HG03571 (cell line): ENCODE measurements around the gene SIAH3.

Experiments
- ATAC-seq: cut with Tn5 transposase; IDR thresholded peaks from one replicate; pipeline ENCODE4 v1.9.1; 2021; ENCODE audit not compliant: unreplicated experiment

Gene SIAH3

DNA sequence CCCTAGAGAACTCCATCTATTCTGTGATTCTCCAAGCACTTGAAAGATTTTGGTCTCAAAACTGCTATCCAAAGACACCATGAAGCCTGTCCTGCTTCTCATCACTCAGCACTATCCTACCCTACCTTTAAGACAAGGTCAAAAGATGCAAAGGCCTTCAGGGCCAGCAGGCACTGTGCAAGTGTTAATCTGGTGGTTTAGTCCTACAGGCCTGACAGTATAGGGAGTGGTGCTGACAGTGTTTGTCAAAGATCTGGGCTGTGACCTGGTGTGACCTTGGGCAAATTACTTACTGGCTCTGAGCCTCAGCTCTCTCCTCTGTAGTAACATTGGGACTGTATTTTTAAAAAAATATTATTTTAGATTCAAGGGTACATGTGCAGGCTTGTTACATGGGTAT lies 28.0 kb downstream of the SIAH3 start:
- no peak for ATAC-seq

DNA sequence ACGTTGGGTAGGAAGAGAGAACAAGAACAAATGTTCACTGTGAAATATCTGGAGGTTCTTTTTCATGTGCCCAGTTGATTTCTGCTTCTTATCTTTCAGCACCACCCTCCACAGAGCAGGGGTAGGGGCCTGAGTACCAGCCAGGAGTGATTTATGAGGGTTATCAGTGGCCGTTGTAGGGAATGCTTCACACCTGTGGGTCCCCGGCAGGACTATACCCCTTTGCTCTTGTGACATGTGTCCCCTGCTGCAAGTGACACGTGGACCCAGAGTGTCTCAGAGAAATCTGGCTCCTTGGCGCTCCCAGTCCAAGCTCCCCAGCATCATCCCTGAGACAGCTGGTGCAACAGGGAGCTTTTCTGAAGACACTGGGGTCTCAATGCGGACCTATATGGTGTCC lies 29.7 kb downstream of the SIAH3 start:
- no peak for ATAC-seq

DNA sequence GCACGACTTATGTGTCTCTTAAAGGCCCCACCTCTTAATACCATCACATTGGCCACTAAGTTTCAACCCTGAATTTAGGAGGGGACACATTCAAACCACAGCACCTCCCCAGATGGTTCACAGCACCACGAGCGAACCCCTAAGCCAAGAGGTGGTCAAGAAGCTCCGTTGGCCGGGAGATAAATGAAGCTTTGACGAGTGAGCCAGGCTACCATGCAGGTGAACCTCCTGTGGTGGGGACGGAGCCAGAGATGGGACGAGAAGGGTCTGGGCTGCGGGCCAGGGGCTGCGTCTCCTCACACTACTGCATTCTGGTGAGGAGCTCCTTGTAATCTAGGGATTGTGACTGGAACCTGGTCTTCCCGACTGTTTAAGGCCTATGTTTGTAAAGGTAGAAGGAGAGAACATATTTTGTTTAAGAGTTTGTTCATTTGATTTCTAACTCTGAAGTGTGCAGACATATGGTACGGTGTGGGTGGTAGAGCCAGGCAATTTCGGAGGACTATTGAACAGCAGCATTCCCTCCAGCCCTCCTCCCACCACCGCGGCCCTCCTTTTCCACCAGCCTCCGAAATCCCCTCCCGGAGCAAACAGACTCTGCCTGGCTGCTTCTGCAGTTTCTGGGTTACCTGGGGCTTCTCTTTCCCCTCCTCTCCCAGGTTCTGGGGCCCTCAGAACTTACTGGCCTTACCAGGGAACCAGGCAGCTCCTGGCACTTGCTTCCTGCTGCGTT lies 31.3 kb downstream of the SIAH3 start:
- no peak for ATAC-seq

DNA sequence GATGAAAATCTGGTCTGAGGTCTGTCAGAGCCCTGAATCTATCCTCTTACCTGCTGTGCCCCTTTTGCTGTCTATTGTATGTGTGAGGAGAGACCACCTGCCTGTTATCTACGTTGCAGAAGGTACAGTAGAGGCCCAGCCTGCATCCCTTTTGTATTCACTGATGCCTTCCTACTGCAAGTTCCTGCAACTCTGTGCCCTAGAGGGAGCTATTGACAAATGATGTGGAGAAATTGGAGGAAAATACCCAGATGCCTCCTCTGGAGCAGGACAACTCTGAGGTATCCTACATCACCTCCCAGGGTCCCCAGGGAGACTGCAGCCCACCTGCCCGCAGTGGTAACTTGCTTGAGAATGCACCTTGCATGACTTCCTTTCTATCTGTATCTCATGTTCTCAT lies 33.7 kb downstream of the SIAH3 start:
- ATAC-seq, result no peak

DNA sequence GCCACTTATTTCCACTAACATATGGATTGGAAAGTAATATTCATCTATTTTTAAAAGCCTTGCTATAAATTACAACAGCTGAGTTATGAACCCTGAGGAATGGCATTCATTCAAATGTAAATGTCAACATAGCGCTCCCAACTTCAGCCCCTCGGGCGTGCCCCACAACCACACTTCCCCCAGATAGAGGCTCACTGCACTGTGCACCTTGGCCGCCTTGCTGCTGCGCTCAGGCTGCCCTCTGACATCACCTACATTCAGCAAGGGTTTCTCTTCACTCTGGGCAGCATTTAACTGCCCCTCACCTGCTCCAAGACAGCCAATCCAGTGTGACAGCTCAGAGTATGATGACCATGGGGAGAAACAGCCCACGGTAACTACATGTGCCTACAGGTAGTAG lies 35.1 kb downstream of the SIAH3 start:
- no peak for ATAC-seq

DNA sequence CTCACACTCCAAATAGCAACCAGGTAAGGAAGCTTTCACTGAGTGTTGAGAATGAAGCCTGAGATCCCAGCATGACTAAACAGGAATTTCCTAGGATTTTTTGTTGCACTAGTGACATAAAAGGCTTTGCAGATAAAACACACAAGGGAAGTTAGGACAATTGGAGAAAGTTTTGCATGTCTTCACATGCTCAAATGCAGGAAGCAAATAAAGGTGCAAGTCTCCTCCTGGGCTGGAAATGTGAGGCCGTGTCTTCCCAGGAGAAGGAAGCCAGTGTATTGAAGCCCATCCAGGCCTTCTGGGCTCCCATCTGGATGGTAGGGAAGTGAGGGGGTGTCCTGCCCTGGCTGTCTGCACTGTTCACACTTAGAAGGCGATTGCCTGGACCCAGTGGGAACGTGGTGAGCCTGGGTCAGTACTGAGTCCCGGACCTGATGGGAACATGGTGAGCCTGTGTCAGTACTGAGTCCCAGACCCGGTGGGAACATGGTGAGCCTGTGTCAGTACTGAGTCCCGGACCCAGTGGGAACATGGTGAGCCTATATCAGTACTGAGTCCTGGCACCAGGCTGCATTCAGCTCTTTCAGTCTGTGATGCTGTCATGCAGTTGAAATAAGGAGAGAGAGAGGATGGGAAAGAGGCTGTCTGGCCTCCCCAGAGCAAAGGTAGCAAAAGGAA lies 38.7 kb downstream of the SIAH3 start:
- ATAC-seq, result no peak

DNA sequence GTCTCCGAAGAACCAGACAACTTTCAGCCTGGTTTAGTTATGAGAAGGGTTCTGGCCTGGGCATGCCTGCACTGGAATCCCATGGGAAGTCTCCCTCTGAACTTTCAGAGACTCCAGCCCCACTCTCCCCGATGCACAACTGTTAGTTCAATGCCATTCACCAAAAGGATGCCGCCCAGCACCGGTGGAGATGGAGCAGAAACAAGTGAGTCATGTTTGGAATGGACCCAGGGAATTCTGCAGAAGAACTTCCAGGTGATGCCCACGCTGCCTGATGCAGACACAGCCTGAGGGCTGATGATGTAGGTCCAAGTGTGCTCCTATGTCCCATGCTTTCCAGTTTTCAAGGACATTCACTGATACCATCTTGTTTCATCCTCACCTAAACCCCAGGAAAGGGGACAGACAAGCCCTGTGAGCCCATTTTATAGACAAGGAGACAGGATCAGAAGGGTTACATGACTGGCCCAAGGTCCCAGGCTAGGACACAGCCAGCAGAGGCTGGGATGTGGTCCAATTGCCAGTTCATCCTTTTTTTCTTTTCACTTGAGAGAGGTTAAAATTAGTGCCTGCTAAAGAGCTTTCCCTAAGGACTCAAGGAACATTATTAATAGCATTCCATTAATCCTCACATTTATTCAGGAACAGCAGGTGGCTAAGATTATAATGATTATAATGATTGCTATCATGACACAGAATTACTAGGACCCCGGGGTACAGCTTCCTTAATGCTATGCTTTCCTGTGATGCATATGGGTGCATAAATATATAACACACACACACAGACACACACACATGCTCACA lies 39.5 kb downstream of the SIAH3 start:
- no peak for ATAC-seq

DNA sequence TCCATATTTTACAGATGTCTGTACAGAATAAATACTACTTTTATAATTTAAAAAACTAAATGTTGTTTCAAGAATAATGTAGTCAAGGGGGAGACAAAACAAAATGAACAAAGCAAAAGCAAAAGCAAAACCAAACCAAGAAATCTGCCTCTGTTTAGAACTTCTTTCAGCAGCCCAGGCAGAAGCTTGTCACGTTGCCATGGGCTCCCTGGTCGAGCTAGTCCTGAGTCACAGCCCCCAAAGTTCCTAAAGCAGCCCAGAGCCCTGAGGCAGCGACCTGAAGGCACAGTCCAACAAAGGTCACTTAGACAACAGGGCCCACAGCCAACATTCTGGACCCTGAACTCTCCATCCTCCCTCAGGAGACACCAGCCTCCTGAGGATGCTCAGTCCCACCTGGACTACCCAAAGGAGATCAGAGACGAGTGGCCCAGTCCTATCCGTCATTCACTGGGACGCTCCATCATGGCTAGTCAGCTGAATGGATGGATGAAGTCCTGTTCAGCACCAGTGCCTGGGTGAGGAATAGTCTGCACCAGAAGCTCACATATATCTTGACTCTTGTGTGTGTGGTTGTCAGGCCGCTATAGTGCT lies 41.7 kb downstream of the SIAH3 start:
- ATAC-seq, result no peak

DNA sequence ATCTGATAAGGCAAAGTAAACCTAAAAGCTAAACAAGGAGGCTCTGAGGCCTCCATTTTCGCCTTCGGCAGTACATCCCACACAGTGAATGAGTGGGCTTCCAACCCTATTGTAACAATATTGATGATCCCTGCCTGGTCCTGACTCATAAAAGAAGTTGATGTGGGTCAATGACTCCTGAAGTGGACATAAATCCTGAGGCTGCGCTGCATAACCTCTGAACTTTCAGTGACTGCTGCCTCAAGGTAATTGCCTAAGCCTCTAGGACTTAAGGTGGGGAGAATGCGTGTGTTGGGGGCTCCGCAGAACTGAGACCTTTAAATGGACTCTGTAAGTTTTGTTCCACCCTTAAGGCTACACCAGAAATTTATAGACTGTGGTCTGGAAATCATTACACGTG lies 42.6 kb downstream of the SIAH3 start:
- ATAC-seq, result no peak

DNA sequence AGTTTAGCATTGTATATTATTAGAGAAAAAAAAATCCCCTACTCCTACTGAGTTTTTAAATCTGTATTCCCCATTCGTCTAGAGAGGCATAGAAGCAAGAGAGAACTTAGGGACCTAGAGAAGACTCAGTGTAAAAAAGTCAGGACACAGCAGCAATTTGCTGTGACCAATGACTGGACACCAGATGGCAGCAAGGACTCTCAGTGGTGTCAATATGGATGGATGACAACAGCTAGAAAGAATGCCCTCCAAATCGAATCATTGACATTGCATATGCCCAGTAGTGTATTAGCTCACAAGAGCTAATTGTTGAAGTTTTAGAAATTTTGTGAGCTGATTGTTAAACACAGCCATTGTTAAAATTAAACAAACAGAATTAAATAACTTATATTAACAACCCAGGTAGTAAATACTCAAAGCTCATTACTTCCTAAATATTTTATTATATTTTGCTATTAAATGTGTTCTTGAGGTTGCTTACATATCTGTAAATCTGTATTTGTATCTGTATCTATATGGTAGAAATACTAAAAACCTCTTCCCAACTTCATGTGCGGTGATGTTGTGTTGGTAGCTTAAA lies 43.9 kb downstream of the SIAH3 start:
- ATAC-seq, result no peak

DNA sequence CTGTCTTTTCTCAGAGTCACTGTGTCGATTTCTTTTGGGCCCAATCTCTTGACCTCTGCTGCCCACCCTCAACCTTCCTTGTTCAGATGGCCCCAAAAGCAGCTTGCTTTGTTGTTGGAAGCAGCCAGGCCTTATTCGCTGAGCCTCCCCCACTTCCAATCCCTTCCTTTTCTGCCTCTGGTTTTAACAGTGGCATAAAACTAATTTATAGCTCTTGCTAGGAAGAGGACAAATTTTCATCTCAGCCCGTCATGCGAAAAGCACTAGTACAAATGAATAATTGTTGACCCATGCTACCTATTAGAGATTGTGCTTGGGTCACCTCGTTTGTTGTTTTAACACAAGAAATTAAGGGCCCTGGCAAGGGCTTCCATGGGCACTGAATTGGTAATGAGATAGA lies 51.1 kb downstream of the SIAH3 start:
- ATAC-seq, result no peak

DNA sequence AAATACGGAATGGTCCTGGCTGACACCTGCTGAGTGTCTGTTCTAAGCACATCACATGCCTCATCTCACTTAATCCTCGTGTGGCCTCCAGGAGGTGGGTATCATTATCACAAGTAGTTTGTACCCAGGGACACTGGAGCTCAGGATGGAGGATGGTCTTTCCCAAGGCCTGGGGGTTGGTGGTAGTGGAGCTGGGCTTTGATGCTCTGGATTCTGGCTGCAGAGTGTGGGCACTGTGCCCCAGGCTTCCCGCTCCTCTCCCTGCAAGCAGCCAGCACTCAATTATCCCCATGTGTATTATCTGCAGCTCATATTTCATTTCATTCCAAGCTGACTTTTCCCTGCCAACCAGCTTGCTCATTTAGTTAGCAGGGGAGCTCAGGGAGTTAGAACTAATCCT lies 52.1 kb downstream of the SIAH3 start:
- no peak for ATAC-seq

DNA sequence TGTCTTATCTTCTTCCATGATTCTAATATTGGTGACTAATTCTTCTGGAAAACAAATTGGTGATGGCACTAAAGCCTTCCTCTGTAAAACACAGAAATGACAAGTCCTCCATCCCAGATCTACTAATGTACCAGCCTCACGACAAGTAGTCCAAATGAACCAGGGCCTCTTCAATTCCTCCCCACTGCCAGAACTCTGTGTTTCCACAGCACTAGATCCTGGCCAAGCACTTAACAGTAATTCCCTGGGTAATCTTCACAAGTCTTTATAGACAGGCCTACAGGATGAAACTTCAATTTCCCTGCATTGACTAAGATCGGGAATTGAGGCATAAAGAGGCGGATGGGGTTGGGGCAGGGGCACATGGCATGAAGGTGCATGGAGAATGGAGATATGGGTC lies 52.7 kb downstream of the SIAH3 start:
- no peak for ATAC-seq

DNA sequence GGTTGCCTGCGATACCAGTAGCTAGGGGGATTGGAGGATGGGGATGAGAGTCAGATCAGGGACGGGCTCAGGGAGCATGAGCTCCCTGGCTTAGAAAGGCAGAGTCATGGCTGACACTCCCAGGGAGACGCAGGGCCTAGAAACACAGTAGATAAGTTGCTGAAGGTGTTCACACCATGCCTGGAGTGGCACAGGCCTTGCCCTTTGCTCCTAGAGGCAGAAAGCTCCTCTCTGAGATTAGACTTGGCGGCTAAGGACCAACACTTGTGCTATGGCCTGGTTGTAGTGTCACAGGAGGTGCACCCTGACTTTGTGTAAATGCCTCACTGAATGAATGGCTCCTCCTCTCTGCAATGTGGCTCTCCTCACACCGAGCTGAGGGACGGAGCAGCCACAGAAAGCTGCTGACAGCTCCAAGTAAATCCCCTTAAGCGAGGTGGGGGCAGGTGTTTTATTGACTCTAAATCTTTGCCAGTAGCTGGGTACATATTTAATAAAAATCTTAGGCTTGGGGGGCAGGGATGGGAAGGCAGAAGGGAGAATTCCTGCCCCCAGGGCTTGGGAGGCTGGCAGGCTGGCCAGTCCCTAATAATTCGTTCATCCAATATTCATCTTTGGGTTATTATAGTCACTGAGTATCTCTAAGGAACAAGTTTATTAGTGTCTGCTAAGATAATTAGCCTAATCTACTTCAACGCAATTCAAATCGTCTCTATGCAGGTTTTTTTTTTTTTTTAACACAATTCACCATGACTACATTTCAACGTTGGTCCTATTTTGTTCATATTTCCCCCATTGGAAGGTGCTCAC lies 54.9 kb downstream of the SIAH3 start:
- ATAC-seq, result no peak

DNA sequence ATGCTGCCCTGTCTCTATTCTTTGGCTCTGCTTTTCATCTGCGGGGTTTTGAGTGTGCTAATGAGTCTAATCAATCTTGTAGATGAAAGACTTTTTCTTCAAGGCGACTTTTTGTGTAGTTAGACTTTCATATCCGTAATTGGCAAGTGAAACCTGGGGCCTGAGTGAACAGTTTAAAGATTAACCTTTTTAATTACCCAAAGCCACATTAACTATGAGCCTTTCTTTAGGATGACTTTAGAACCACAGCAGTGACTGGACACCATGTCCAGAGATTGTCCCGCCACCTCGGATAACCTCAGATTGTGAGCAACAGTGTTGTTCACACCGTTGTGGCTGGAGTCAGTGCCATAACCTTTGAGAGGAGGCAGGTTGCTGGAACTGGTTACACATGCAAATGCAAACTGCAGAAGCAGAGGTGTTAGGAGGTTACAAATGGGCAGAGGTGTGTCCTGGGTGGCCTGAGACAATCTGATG lies 58.7 kb downstream of the SIAH3 start:
- no peak for ATAC-seq

DNA sequence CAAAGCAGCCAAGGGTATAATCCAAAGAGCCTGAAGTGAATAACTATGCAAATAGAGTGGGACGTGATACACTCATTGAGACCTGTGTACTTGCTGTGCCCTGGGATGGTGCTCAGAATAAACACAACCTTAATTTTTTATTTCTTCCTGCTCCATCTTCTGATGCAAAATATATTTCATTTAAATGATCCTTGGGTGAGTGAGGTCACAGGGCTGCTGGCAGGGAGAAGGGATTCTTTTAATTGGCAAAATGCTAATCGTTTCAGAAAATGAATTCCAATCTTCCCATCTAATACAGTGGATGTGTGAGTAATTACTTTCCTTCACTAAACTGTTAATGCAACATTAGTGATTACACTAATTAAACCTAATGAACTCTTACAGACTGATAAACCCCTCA lies 63.5 kb downstream of the SIAH3 start:
- no peak for ATAC-seq

DNA sequence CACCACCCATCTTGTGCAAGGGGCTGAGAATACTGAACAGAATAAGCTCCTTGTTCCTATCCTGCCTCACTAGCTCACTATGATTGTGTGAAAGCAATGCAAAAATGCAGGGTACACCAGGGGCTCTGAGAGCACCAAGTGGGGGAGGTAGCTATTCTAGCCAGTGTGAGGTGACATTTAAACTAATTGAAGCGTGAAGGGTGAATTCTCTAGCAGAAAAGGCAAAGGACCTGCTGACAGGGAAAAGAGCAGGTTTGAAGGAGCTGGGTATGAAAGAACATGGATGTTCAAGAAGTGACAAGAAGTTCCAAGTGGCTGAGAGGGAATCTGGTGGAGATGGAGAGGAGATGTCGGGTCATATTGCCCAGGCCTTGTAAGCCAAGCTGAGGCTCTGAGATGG lies 64.2 kb downstream of the SIAH3 start:
- ATAC-seq, result no peak

DNA sequence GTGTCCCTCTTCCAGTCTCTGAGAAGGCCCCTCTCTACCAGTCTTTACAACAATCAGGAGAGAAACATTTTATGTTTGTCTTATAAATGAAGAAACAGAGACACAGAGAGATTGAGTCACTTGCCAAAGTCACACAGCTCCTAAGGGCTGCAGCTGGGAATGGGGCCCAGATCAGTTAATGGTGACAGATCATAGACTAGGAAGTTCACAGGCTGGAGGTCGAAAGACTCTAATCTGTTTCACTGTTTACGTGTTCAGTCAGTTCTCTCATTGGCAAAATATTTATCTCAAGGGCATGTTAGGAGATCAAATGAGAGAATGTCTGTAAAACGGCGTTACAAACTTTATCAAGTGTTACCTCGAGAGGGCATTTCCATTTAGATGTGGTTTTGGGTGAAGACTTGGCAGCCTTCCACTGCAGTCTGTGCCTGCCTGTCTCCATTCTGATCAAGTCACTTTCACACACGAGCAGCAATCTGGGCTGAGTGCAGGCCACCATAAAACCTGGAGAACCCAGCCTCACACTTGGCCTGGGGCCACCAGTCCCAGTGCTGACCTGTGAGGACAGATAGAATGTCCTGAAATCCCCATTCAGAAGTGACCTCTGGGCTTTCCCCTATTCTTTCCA lies 65.1 kb downstream of the SIAH3 start:
- no peak for ATAC-seq

DNA sequence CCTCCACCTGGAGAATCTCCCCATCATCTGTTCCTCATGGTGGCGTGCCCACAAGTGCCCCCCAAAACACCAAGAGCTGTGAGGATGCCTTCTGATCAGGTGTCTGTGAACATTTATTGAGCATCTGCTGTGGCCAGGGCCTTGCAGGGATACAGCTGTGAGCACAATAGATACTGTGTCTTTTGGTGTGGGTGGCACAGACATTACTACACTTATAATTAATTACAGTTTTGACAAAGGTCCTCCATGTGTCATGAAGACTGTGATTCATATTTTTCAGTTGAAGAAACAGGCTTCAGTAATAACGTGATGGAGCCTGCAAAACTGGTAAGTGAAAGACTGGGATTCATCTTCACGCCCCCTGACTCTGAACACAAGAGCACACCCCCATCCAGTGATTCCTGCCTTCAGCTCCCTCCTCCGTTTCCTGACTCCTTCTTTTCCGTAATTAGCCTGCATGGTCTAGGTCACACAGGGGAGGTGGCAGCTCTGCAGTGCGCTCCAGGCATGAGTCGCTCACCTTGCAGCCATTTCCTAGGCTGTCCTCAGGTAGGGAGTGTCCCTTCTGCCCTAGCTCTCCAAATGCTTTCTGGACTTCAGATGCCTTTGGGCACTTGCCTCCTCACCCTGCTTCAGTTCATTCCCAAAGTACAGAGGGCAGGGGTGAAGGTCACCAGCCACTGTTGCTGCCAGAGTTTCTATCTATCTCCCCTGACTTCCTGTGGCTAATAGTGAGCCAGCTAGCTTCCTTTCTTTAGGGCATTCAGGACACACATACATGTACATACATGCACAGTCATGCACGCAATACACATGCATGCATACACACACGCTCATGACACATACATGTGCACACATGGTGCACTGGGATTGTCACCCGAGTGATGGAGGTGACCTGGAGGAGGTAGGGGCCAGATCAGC lies 66.5 kb downstream of the SIAH3 start:
- ATAC-seq, result no peak
